Keratinocyte (primary cell): Measurements from ENCODE around the gene DPP9.

Experiments used
- CTCF ChIP-seq, 3 experiments: IDR thresholded peaks in 1 of 3; conservative IDR thresholded peaks in 1 of 3; optimal IDR thresholded peaks in 1 of 3; 2 replicates in 2 of 3; 3 replicates in 1 of 3; pipeline versions ENCODE3 to v1.5.1; 2011; ENCODE audit warnings: low read length in 3 of 3, mild to moderate bottlenecking in 3 of 3, moderate library complexity in 2 of 3, control low read depth in 1 of 3, inconsistent platforms in 1 of 3; ENCODE audit not compliant: insufficient read depth in 2 of 3; ENCODE audit errors: extremely low read depth in 1 of 3
- EZH2 ChIP-seq: IDR thresholded peaks from one replicate; pipeline ENCODE4 v1.6.1; 2012; ENCODE audit warnings: inconsistent platforms, mild to moderate bottlenecking, low read length, moderate library complexity

- TF ChIP-seq CTCF (optimal IDR thresholded peaks at IDR 0.05 in 1 of 3, IDR thresholded peaks at IDR 0.05 in 1 of 3, conservative IDR thresholded peaks at IDR 0.05 in 1 of 3; ENCODE audit: extremely low read depth in 1 of 3, insufficient read depth in 2 of 3, low read length in 3 of 3) (no peak), EZH2 (no peak)
Measured at GRCh38 chr19:4710281-4710600, 13.4 kb downstream of the DPP9 start.
